Small intestine (tissue), 7 donors: Measurements from ENCODE around the gene KCTD4. TPM values are rescaled to one million over a fixed set of nuclear protein-coding genes. Genes with fewer than 3 reads are reported as not detected.
"Not testable (repeated sequence)": the region's sequence is repeated elsewhere in the genome, so short reads cannot be mapped to it uniquely, and the experiment has no call there.

ENCODE experiments used
- DNase-seq, 2 donors: peaks; one replicate each; pipeline versions ENCODE4 v3.0.0 to v3.0.0-alpha.2; 2013
- FAIRE-seq: peaks from 2 replicates; lab custom pipeline; 2012; peaks lifted over from hg19 to GRCh38; lab: Jason Lieb, UNC
- H3K27ac ChIP-seq, 3 donors: one replicate each; pipeline ENCODE4 v1.5.1; 2013; ENCODE audit warnings: low read length in 2 of 3, mild to moderate bottlenecking in 2 of 3, control low read depth in 1 of 3, inconsistent platforms in 1 of 3, low read depth in 1 of 3, moderate library complexity in 1 of 3
- H3K27me3 ChIP-seq, 3 donors: one replicate each; pipeline ENCODE4 v1.6.1; 2013; ENCODE audit warnings: low read length in 3 of 3, inconsistent platforms in 1 of 3; ENCODE audit not compliant: control insufficient read depth in 3 of 3, insufficient read depth in 3 of 3
- H3K36me3 ChIP-seq, 3 donors: one replicate each; pipeline ENCODE4 v1.6.1; 2013; ENCODE audit warnings: low read length in 3 of 3, inconsistent platforms in 1 of 3, low read depth in 1 of 3, mild to moderate bottlenecking in 1 of 3, moderate library complexity in 1 of 3; ENCODE audit not compliant: control insufficient read depth in 3 of 3, insufficient read depth in 2 of 3
- H3K4me1 ChIP-seq, 3 donors: one replicate each; pipeline ENCODE4 v1.6.1; 2013; ENCODE audit warnings: low read length in 2 of 3, inconsistent platforms in 1 of 3, low read depth in 1 of 3, mild to moderate bottlenecking in 1 of 3, moderate library complexity in 1 of 3; ENCODE audit not compliant: control insufficient read depth in 3 of 3, insufficient read depth in 2 of 3
- H3K4me3 ChIP-seq, 3 donors: one replicate each; pipeline ENCODE4 v1.5.1; 2013; ENCODE audit warnings: low read length in 3 of 3, control low read depth in 1 of 3, inconsistent platforms in 1 of 3, low read depth in 1 of 3, mild to moderate bottlenecking in 1 of 3, moderate library complexity in 1 of 3
- H3K9me3 ChIP-seq, 2 donors: one replicate each; pipeline ENCODE4 v1.6.1; 2013; ENCODE audit warnings: low read depth in 1 of 2, low read length in 1 of 2; ENCODE audit not compliant: control insufficient read depth in 2 of 2, insufficient read depth in 1 of 2
- WGBS, 3 donors: extraction: QIAGEN DNeasy Blood & Tissue Kit; methylation state at CpG; one replicate each; pipeline ENCODE4 v1.1.7; 2013; 5-methylcytosine and 5-hydroxymethylcytosine counted together
- polyA plus RNA-seq, 4 donors: library from polyadenylated mRNA; stranded (reverse) in 3 of 4; unstranded in 1 of 4; fragments of 200-250 nt in 3 of 4; fragments of 120-200 nt in 1 of 4; gene quantifications; one replicate each; pipeline versions ENCODE4 v1.2.1 to v1.2.3, GENCODE V29; 2013
- donor health status: healthy with polysubstance abuse.
- donor health status: control.
- donor health status: control.
- donor health status: Bipolar disorder and iron deficiency.
- donor health status: healthy.

Gene KCTD4
- polyA plus RNA-seq, 4 donors, result 0.03 to 0.07 TPM; not detected in 2

DNA sequence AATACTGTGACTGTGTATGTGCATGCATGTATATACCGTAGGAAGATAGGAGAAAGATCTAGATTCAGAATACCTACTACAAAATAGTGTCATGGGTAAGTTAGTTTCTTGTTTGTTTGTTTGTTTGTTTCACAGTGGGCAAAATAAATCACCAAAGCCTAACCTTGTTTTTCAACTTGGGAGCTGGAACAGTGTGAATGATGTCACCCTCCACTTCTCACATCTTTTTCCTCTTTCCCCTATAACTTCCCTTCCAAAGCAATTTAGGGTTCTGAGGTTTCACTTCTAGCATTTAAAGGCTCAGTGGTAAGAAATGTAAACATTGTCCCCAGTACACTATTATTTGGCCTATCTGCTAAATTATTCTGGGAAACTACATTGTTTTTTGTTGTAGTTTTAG is 5.4 kb downstream of the KCTD4 start:
- WGBS, 3 donors, result 93 to 100% (median 94%) methylated on average over 1 of the region's 1 CpG

GRCh38 chr13:45194081-45194939 is 6.5 kb downstream of the KCTD4 start:
- FAIRE-seq (no peak), DNase-seq (no peak)
- H3K4me3 ChIP-seq, result no peak overlapping the region
- no peaks in the 10 kb centered on the region for H3K9me3 ChIP-seq
- 80 to 89% (median 89%) methylated on average over 15 of the region's 15 CpGs for WGBS, 3 donors
- no peak overlapping the region for H3K27ac ChIP-seq
- no peaks in the 10 kb centered on the region for H3K27me3 ChIP-seq
- H3K4me1 ChIP-seq, result no peaks in the 10 kb centered on the region
- peaks cover 0 to 2% (median 2%) of the 10 kb centered on the region in 3 donors for H3K36me3 ChIP-seq

More for the DNA sequence above, 5.4 kb downstream of the KCTD4 start:
- H3K4me3 ChIP-seq, result no peak overlapping the region
- no peak overlapping the region for H3K27ac ChIP-seq
- no peak for FAIRE-seq
- H3K27me3 ChIP-seq, result no peaks in the 10 kb centered on the region
- H3K36me3 ChIP-seq, result peaks cover 0 to 5% (median 2%) of the 10 kb centered on the region in 3 donors
- H3K9me3 ChIP-seq, result no peaks in the 10 kb centered on the region
- H3K4me1 ChIP-seq, result no peaks in the 10 kb centered on the region
- DNase-seq, result no peak

GRCh38 chr13:45191874-45192273 is 9.0 kb downstream of the KCTD4 start:
- H3K27ac ChIP-seq, result no peak overlapping the region
- H3K9me3 ChIP-seq, result no peaks in the 10 kb centered on the region
- no peaks in the 10 kb centered on the region for H3K4me1 ChIP-seq
- FAIRE-seq, result no peak
- no peak overlapping the region for H3K4me3 ChIP-seq
- no peaks in the 10 kb centered on the region for H3K27me3 ChIP-seq
- WGBS, 3 donors, result 27 to 46% (median 32%) methylated on average over 1 of the region's 1 CpG
- DNase-seq, result no peak
- H3K36me3 ChIP-seq, result peaks cover 0 to 2% (median 0%) of the 10 kb centered on the region in 3 donors

- not testable (repeated sequence) for H3K4me1 ChIP-seq, H3K4me3 ChIP-seq, H3K9me3 ChIP-seq, FAIRE-seq, H3K36me3 ChIP-seq, DNase-seq, H3K27me3 ChIP-seq, H3K27ac ChIP-seq
These were observed 11.3 kb downstream of the KCTD4 start for GRCh38 chr13:45189511-45189910.

- not testable (repeated sequence) for H3K9me3 ChIP-seq, H3K4me3 ChIP-seq, H3K36me3 ChIP-seq, H3K27me3 ChIP-seq, DNase-seq, H3K4me1 ChIP-seq, H3K27ac ChIP-seq, FAIRE-seq
- 97 to 99% (median 98%) methylated on average over 4 of the region's 4 CpGs for WGBS, 3 donors
These were observed 11.8 kb downstream of the KCTD4 start for GRCh38 chr13:45189077-45189476.

- no peak for FAIRE-seq
These were observed 15.6 kb downstream of the KCTD4 start for GRCh38 chr13:45185286-45185685.

DNA sequence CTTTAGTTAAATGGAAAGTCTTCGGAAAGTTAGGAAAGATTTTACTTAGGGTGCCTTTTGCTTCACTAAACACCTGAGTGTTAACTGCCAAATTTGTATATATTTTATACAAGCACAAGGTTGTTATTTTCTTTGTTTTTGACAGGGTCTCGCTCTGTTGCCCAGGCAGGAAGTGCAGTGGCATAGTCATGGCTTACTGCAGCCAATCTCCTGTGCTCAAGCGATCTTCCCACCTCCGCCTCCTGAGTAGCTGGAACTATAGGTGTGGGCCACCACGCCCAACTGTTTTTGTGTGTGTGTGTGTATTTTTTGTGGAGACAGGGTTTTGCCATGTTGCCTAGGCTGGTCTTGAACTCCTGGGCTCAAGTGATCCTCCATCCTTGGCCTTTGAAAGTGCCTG is 16.2 kb downstream of the KCTD4 start:
- no peaks in the 10 kb centered on the region for H3K27me3 ChIP-seq
- H3K9me3 ChIP-seq, result no peaks in the 10 kb centered on the region
- DNase-seq, result no peak
- 92 to 98% (median 95%) methylated on average over 5 of the region's 5 CpGs for WGBS, 3 donors
- no peak for FAIRE-seq
- no peak overlapping the region for H3K4me3 ChIP-seq
- H3K27ac ChIP-seq, result no peak overlapping the region
- H3K4me1 ChIP-seq, result no peaks in the 10 kb centered on the region
- peaks cover 0 to 8% (median 0%) of the 10 kb centered on the region in 3 donors for H3K36me3 ChIP-seq

More at GRCh38 chr13:45185286-45185685, 15.6 kb downstream of the KCTD4 start:
- DNase-seq, result no peak
- H3K4me1 ChIP-seq, result no peaks in the 10 kb centered on the region
- H3K9me3 ChIP-seq, result no peaks in the 10 kb centered on the region
- no peak overlapping the region for H3K27ac ChIP-seq
- H3K36me3 ChIP-seq, result peaks cover 0 to 8% (median 0%) of the 10 kb centered on the region in 3 donors
- H3K27me3 ChIP-seq, result no peaks in the 10 kb centered on the region
- no peak overlapping the region for H3K4me3 ChIP-seq
- WGBS, 3 donors, result 85 to 95% (median 94%) methylated on average over 2 of the region's 2 CpGs

- Histone ChIP-seq H3K4me3 (no peak overlapping the region), H3K27ac (no peak overlapping the region), H3K36me3 (peaks cover 0 to 8% (median 0%) of the 10 kb centered on the region in 3 donors), H3K9me3 (no peaks in the 10 kb centered on the region), H3K4me1 (peaks cover 0 to 5% (median 2%) of the 10 kb centered on the region in 3 donors), H3K27me3 (no peaks in the 10 kb centered on the region)
- FAIRE-seq (no peak), DNase-seq (no peak)
- 82 to 87% (median 85%) methylated on average over 7 of the region's 7 CpGs for WGBS, 3 donors
These were observed 19.9 kb downstream of the KCTD4 start for GRCh38 chr13:45180713-45181601.
